HCT116 (cell line): ENCODE measurements around the gene BTG1. TPM values are rescaled to one million over a fixed set of nuclear protein-coding genes. Genes with fewer than 3 reads are reported as not detected.

Experiments used
- ATAC-seq: fragments of 200-7000 bp; cut with Tn5 transposase; 2 replicates; pipeline ENCODE4 v1.9.1; 2020; ENCODE audit warnings: mild to moderate bottlenecking, moderate library complexity
- BruUV-seq: library from RNA; stranded (reverse); fragments of 400-500 nt; replicated peaks from 2 replicates; lab custom pipeline; 2021; lab: Mats Ljungman, UMichigan
- CTCF ChIA-PET: fragments of 300-600 bp; sonication (Branson Sonifier 250); formaldehyde crosslinking; loops from one replicate; lab custom pipeline; 2021; ENCODE audit warnings: antibody characterized with exemption; lab: Charles Lee
- POLR2A ChIA-PET: fragments of 300-600, 350-600 bp; sonication (Branson Sonifier 250); formaldehyde crosslinking; loops from one replicate; lab custom pipeline; 2021; ENCODE audit warnings: antibody characterized with exemption; lab: Charles Lee
- RAD21 ChIA-PET, 2 experiments: fragments of 300-600 bp; sonication (Branson Sonifier 250); formaldehyde crosslinking; loops; one replicate each; lab custom pipeline; 2023; ENCODE audit warnings: low total read pairs in 2 of 2; ENCODE audit not compliant: uncharacterized antibody in 2 of 2, unreplicated experiment in 2 of 2, low non-redundant PET in 1 of 2; lab: Charles Lee
- DNase-seq: peaks from one replicate; pipeline ENCODE4 v3.0.0-alpha.2; 2010; ENCODE audit warnings: low read depth, low spot score
- H2AFZ ChIP-seq: fragments of 200-600 bp; shearing (Covaris generic), sonication (generic); 2 replicates; pipeline ENCODE4 v1.6.1; 2017; ENCODE audit warnings: low read depth, mixed run types, mixed read lengths, antibody characterized with exemption, low read length; ENCODE audit not compliant: poor library complexity, severe bottlenecking
- H3K27ac ChIP-seq: 2 replicates; pipeline ENCODE4 v1.5.1; 2012; ENCODE audit warnings: low read depth, low read length
- H3K27me3 ChIP-seq: fragments of 200-600 bp; sonication (generic); 2 replicates; pipeline ENCODE4 v1.6.1; 2016; ENCODE audit warnings: mixed run types, low read length, mixed read lengths; ENCODE audit not compliant: insufficient read depth
- H3K36me3 ChIP-seq, 2 experiments: fragments of 200-500 bp in 1 of 2; fragments of 200-600 bp in 1 of 2; sonication (Bioruptor generic) in 1 of 2; sonication (generic) in 1 of 2; 2 replicates each; pipeline versions ENCODE4 v1.5.1 to v1.6.1; 2014 to 2016; ENCODE audit warnings: low read length in 2 of 2, inconsistent platforms in 1 of 2, mixed read lengths in 1 of 2, mixed run types in 1 of 2; ENCODE audit not compliant: insufficient read depth in 2 of 2, control insufficient read depth in 1 of 2
- H3K4me1 ChIP-seq, 2 experiments: fragments of 200-600 bp in 1 of 2; sonication (generic) in 1 of 2; 2 replicates each; pipeline versions ENCODE4 v1.5.1 to v1.6.1; 2012 to 2017; ENCODE audit warnings: low read length in 2 of 2, inconsistent platforms in 1 of 2, mild to moderate bottlenecking in 1 of 2, mixed read lengths in 1 of 2, mixed run types in 1 of 2, moderate library complexity in 1 of 2; ENCODE audit not compliant: insufficient read depth in 2 of 2, control insufficient read depth in 1 of 2
- H3K4me2 ChIP-seq: fragments of 200-600 bp; sonication (generic); 2 replicates; pipeline ENCODE4 v1.6.1; 2017; ENCODE audit warnings: mixed run types, low read length, mixed read lengths
- H3K4me3 ChIP-seq, 2 experiments: fragments of 200-600 bp in 1 of 2; sonication (generic) in 1 of 2; replicated peaks in 1 of 2; 2 replicates each; pipeline ENCODE4 v1.5.1; 2011 to 2016; ENCODE audit warnings: low read length in 2 of 2, control low read depth in 1 of 2, low read depth in 1 of 2, mild to moderate bottlenecking in 1 of 2, mixed read lengths in 1 of 2, mixed run types in 1 of 2
- H3K79me2 ChIP-seq: fragments of 200-600 bp; sonication (generic); 2 replicates; pipeline ENCODE4 v1.6.1; 2017; ENCODE audit warnings: mild to moderate bottlenecking, mixed run types, low read length, moderate library complexity, mixed read lengths; ENCODE audit not compliant: insufficient read depth
- H3K9ac ChIP-seq: fragments of 200-600 bp; sonication (generic); 2 replicates; pipeline ENCODE4 v1.6.1; 2016; ENCODE audit warnings: low read length, mixed read lengths
- H3K9me2 ChIP-seq: fragments of 200-600 bp; sonication (generic), shearing (Covaris generic); 2 replicates; pipeline ENCODE4 v1.6.1; 2017; ENCODE audit warnings: mixed run types, mild to moderate bottlenecking, moderate library complexity; ENCODE audit not compliant: insufficient read depth
- H3K9me3 ChIP-seq, 2 experiments: fragments of 200-500 bp in 1 of 2; fragments of 200-600 bp in 1 of 2; sonication (Bioruptor generic) in 1 of 2; sonication (generic) in 1 of 2; 2 replicates each; pipeline ENCODE4 v1.6.1; 2014 to 2017; ENCODE audit warnings: low read length in 2 of 2, mixed read lengths in 2 of 2, inconsistent platforms in 1 of 2, low read depth in 1 of 2, mild to moderate bottlenecking in 1 of 2, mixed run types in 1 of 2, moderate library complexity in 1 of 2; ENCODE audit not compliant: control insufficient read depth in 1 of 2, insufficient read depth in 1 of 2
- H4K20me1 ChIP-seq: fragments of 200-600 bp; sonication (generic), shearing (Covaris generic); 2 replicates; pipeline ENCODE4 v1.6.1; 2017; ENCODE audit warnings: mixed run types, mild to moderate bottlenecking, moderate library complexity; ENCODE audit not compliant: insufficient read depth
- ATF3 ChIP-seq: IDR thresholded peaks from 2 replicates; pipeline ENCODE4 v1.6.1; 2012
- CBX3 ChIP-seq: IDR thresholded peaks from 2 replicates; pipeline ENCODE4 v1.6.1; 2012; ENCODE audit warnings: low read depth
- CEBPB ChIP-seq: IDR thresholded peaks from 2 replicates; pipeline ENCODE4 v1.6.1; 2012; ENCODE audit warnings: low read depth
- CTCF ChIP-seq, 3 experiments: fragments of 200-600 bp in 1 of 3; sonication (generic) in 1 of 3; IDR thresholded peaks in 2 of 3; conservative IDR thresholded peaks in 1 of 3; 2 replicates each; pipeline ENCODE4 v1.5.1; 2012 to 2017; ENCODE audit warnings: low read depth in 2 of 3, low read length in 2 of 3, antibody characterized with exemption in 1 of 3, borderline replicate concordance in 1 of 3, control low read depth in 1 of 3, mild to moderate bottlenecking in 1 of 3, mixed read lengths in 1 of 3, mixed run types in 1 of 3, moderate library complexity in 1 of 3; ENCODE audit not compliant: insufficient read depth in 1 of 3
- EGR1 ChIP-seq: IDR thresholded peaks from 2 replicates; pipeline ENCODE4 v1.6.1; 2012; ENCODE audit warnings: low read depth
- ELF1 ChIP-seq: IDR thresholded peaks from 2 replicates; pipeline ENCODE4 v1.6.1; 2012; ENCODE audit warnings: low read depth, borderline replicate concordance
- EZH2phosphoT487 ChIP-seq: fragments of 200-600 bp; IDR thresholded peaks from 2 replicates; pipeline ENCODE4 v1.6.1; 2018; ENCODE audit warnings: antibody characterized with exemption, borderline replicate concordance
- JUND ChIP-seq: IDR thresholded peaks from 2 replicates; pipeline ENCODE4 v1.6.1; 2012
- MAX ChIP-seq: IDR thresholded peaks from 2 replicates; pipeline ENCODE4 v1.6.1; 2012
- POLR2A ChIP-seq: IDR thresholded peaks from 2 replicates; pipeline ENCODE4 v1.7.0; 2011; ENCODE audit warnings: borderline replicate concordance; ENCODE audit not compliant: insufficient read depth, insufficient read length; ENCODE audit errors: extremely low read depth
- POLR2AphosphoS5 ChIP-seq: IDR thresholded peaks from 2 replicates; pipeline ENCODE4 v1.6.1; 2011; ENCODE audit warnings: mild to moderate bottlenecking, low read depth, low read length, moderate library complexity
- RAD21 ChIP-seq: IDR thresholded peaks from 2 replicates; pipeline ENCODE4 v1.6.1; 2012; ENCODE audit warnings: low read depth, mild to moderate bottlenecking
- REST ChIP-seq: IDR thresholded peaks from 2 replicates; pipeline ENCODE4 v1.6.1; 2012; ENCODE audit warnings: low read depth
- SIN3A ChIP-seq: IDR thresholded peaks from 2 replicates; pipeline ENCODE4 v1.6.1; 2012; ENCODE audit warnings: low read depth
- SP1 ChIP-seq: IDR thresholded peaks from 2 replicates; pipeline ENCODE4 v1.6.1; 2012; ENCODE audit warnings: low read depth
- SRF ChIP-seq: IDR thresholded peaks from 2 replicates; pipeline ENCODE4 v1.6.1; 2012; ENCODE audit warnings: low read depth
- TCF7L2 ChIP-seq: IDR thresholded peaks from 2 replicates; pipeline ENCODE4 v1.7.0; 2011; ENCODE audit warnings: borderline replicate concordance, inconsistent platforms; ENCODE audit not compliant: insufficient read depth, insufficient read length; ENCODE audit errors: extremely low read depth
- YY1 ChIP-seq: IDR thresholded peaks from 2 replicates; pipeline ENCODE4 v1.6.1; 2011; ENCODE audit warnings: low read length, low read depth, moderate library complexity, mild to moderate bottlenecking; ENCODE audit not compliant: insufficient replicate concordance; ENCODE audit errors: extremely low read depth
- ZFX ChIP-seq: fragments of 450-650 bp; IDR thresholded peaks from 2 replicates; pipeline ENCODE4 v1.6.1; 2017
- ZNF274 ChIP-seq: fragments of 200-500 bp; sonication (Bioruptor generic); IDR thresholded peaks from 2 replicates; pipeline ENCODE4 v1.6.1; 2014; ENCODE audit warnings: mild to moderate bottlenecking, low read depth, low read length, inconsistent platforms
- intact Hi-C: fragments of 100-400 bp; cut with micrococcal nuclease; formaldehyde crosslinking; loops from 2 replicates; pipeline ENCODE4 v1.10.0; 2022
- total RNA-seq: library from RNA; stranded (reverse); gene quantifications from one replicate; pipeline ENCODE4 v1.2.1, GENCODE V29; 2021; ENCODE audit not compliant: unreplicated experiment

The BTG1 gene
- total RNA-seq, 1 experiment from 2014 or later, result 57.3 TPM

GRCh38 chr12:92102606-92103005 lies 43.0 kb downstream of the BTG1 start:
- Histone ChIP-seq H3K9me2 (no peaks in the 10 kb centered on the region), H3K4me2 (no peak overlapping the region), H2AFZ (no peak overlapping the region), H3K4me1 (no peaks in the 10 kb centered on the region), H3K27me3 (no peaks in the 10 kb centered on the region), H3K36me3 (no peaks in the 10 kb centered on the region), H3K79me2 (no peaks in the 10 kb centered on the region), H3K4me3 (no peak overlapping the region), H3K9me3 (no peaks in the 10 kb centered on the region), H3K27ac (no peak overlapping the region), H3K9ac (no peak overlapping the region), H4K20me1 (no peaks in the 10 kb centered on the region)
- TF ChIP-seq CBX3 (no peak), YY1 (no peak), ZFX (no peak), ZNF274 (no peak), MAX (no peak), TCF7L2 (no peak), SIN3A (no peak), CTCF (IDR thresholded peaks at IDR 0.05 in 2 of 3, conservative IDR thresholded peaks at IDR 0.05 in 1 of 3; ENCODE audit: borderline replicate concordance in 1 of 3, insufficient read depth in 1 of 3, low read depth in 2 of 3, low read length in 2 of 3) (no peak), POLR2AphosphoS5 (no peak), SRF (no peak), ATF3 (no peak), REST (no peak), SP1 (no peak), CEBPB (no peak), POLR2A (no peak), EZH2phosphoT487 (no peak), RAD21 (no peak), JUND (no peak), ELF1 (no peak), EGR1 (no peak)
- ChIA-PET CTCF (no interaction called here), POLR2A (no interaction called here), RAD21 (no interaction called here)
- DNase-seq (no peak), ATAC-seq (no peak)
- no TSS peak for BruUV-seq
- intact Hi-C loops, result no loop called here
